Central memory CD8-positive, alpha-beta T cell (primary cell): Measurements from ENCODE around the gene RAC2.
A peak's percentile ranks its signal among the peaks of the same experiment; 100 is the strongest.

ENCODE experiments used
- ATAC-seq: fragments of 150-1000 bp; cut with Tn5 transposase; replicated peaks from 2 replicates; pipeline ENCODE4 v1.10.0; 2022; ENCODE audit warnings: mild to moderate bottlenecking, moderate FRiP score, moderate number of reproducible peaks; ENCODE audit not compliant: poor library complexity, severe bottlenecking; ENCODE audit errors: extremely low read depth
- DNase-seq, 2 donors: peaks; one replicate each; pipeline ENCODE4 v3.0.0; 2021; ENCODE audit warnings: low spot score in 2 of 2
- H3K27ac Mint-ChIP-seq: one replicate; pipeline ENCODE4 v1.8.0; 2022; ENCODE audit warnings: low read depth, mild to moderate bottlenecking, moderate library complexity, mixed read lengths
- H3K27me3 Mint-ChIP-seq: one replicate; pipeline ENCODE4 v1.8.0; 2022; ENCODE audit warnings: mixed read lengths
- H3K36me3 Mint-ChIP-seq: one replicate; pipeline ENCODE4 v1.8.0; 2022; ENCODE audit warnings: mild to moderate bottlenecking, moderate library complexity, mixed read lengths; ENCODE audit not compliant: insufficient read depth
- H3K4me1 Mint-ChIP-seq: one replicate; pipeline ENCODE4 v1.8.0; 2022; ENCODE audit warnings: mixed read lengths
- H3K4me3 Mint-ChIP-seq: one replicate; pipeline ENCODE4 v1.8.0; 2022; ENCODE audit warnings: mild to moderate bottlenecking, moderate library complexity, mixed read lengths
- H3K9me3 Mint-ChIP-seq: one replicate; pipeline ENCODE4 v1.8.0; 2022; ENCODE audit warnings: mixed read lengths

RAC2 gene

DNA sequence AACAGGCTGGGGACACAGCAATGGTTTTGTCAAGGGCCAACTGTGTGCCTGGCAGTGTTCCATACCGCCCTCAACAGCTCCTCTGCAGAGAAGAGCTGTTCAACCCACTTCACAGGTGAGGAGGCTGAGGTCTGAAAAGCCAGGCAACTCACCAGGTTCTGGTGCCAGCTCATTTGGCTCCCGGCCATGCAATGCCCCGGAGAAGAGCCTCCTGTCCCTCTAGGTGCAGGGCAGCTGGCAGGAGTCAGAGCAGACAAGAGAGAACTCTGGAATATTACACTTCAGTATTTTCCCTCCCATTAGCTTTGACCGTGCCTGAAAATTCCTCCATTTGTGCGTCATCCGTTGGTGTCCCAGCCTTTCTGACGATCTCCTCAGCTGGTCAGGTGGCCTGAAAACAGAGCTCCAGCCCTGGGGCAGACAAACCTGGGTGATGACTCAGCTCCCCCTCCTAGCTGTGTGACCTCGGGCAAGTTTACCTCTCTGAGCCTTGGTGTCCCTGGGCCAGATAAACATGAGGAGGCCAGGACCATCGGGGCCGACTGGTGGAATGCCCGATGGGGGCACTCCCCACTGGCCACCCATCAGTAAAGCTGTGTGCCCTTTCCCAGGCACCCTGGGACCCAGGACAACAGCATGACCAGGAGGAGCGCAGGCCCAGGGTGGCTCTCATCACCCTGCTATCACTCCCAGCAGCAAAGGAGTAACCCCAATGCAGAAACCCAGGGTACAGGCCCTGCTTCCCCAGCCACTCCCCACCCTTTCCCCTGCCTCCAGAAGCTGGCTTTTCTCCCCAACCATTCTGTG, 46.4 kb downstream of the RAC2 start:
- no peak for ATAC-seq
- DNase-seq, result no peak
- peaks cover 54% of the 10 kb centered on the region for H3K4me1 Mint-ChIP-seq
- H3K4me3 Mint-ChIP-seq, result peak overlapping the region; percentile 85
- H3K9me3 Mint-ChIP-seq, result no peaks in the 10 kb centered on the region
- peak overlapping the region; percentile 92 for H3K27ac Mint-ChIP-seq
- H3K27me3 Mint-ChIP-seq, result no peaks in the 10 kb centered on the region
- peaks cover 3% of the 10 kb centered on the region for H3K36me3 Mint-ChIP-seq

DNA sequence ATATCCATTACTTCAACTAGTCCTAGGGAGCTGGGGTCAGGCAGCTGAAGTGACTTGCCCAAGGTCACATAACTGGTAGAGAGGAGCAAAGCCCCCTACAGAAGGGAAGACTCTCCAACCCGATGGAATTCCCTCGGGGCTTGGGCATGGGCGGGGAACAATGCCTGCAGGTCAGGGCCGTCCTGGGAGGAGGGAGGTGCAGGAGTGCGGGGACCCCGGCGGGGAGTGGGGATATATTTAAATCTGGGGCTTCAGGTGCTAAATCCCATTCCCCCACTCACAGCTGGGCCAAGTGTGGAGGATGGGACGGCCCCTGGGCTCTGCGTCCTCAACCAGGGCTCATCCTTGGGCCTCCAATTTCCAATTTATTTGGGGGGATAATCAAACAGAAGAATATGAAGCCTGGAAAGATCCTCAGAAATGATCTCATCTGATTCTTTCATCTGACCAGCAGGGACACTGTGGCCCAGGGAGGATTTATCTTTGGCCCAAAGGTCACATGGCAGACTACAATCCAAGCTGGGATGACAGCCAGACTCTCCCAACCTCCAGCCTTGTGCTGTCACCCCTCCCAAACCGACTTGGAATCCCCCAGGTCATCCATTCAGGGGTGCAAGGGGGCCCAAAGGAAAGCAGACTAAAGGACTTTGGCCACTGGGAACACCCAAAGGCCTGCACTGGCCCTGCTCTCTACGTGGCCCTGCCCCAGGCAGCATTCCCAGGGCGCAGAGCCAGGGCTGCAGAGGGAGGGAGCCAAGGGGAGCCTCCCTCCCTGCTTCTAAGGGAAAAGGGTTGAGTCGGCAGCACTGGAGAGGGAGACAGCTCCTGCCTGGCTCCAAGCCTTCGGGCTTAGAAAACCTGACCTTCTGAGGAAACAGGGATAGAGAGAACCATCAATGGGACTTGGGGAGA, 47.3 kb downstream of the RAC2 start:
- Mint-ChIP-seq H3K4me3 (peak overlapping the region; percentile 85), H3K4me1 (peaks cover 55% of the 10 kb centered on the region), H3K27me3 (no peaks in the 10 kb centered on the region), H3K9me3 (no peaks in the 10 kb centered on the region), H3K27ac (no peak overlapping the region), H3K36me3 (peaks cover 3% of the 10 kb centered on the region)
- ATAC-seq (no peak), DNase-seq (no peak)

GRCh38 chr22:37195921-37196320, 48.1 kb downstream of the RAC2 start:
- Mint-ChIP-seq H3K36me3 (peaks cover 3% of the 10 kb centered on the region), H3K27me3 (no peaks in the 10 kb centered on the region), H3K4me3 (no peak overlapping the region), H3K9me3 (no peaks in the 10 kb centered on the region), H3K4me1 (peaks cover 55% of the 10 kb centered on the region), H3K27ac (peak overlapping the region; percentile 26)
- DNase-seq (no peak), ATAC-seq (no peak)

GRCh38 chr22:37194750-37195149, 49.3 kb downstream of the RAC2 start:
- Mint-ChIP-seq H3K4me1 (peaks cover 55% of the 10 kb centered on the region), H3K9me3 (no peaks in the 10 kb centered on the region), H3K36me3 (peaks cover 3% of the 10 kb centered on the region), H3K27me3 (no peaks in the 10 kb centered on the region), H3K4me3 (no peak overlapping the region), H3K27ac (peak overlapping the region; percentile 81)
- DNase-seq (no peak), ATAC-seq (no peak)

DNA sequence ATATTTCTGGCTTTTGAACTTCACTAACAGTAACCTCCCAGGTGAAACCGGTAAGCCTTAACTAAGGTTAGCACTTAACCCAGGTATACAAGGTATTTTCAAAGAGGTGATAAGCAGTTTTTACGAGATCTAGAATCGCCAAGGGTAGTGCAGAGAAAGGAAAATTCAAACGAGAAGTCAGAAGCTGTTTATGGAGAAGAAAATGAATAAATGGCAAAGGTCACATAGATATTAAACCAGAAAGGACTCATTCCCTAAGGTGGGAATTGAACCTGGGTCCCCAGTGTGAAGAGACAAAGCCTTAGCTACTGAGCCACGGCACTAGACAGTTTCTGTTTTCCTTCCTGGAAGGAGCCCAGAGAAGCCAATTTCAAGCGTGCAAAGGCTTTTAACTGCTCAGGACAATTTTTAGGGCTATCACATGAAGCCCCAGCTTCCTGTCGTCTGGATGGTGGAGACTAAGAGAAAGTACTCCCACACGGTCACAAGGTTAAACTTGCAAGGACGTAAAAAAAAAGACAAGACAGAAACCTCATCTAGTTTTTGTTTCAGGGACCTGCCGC, 50.4 kb downstream of the RAC2 start:
- peak; percentile 55 for ATAC-seq
- Mint-ChIP-seq H3K36me3 (no peaks in the 10 kb centered on the region), H3K4me3 (peak overlapping the region; percentile 38), H3K27ac (peak overlapping the region; percentile 81), H3K9me3 (no peaks in the 10 kb centered on the region), H3K27me3 (no peaks in the 10 kb centered on the region), H3K4me1 (peaks cover 58% of the 10 kb centered on the region)
- DNase-seq, result peak in 1 of 2 donors; percentile 44

DNA sequence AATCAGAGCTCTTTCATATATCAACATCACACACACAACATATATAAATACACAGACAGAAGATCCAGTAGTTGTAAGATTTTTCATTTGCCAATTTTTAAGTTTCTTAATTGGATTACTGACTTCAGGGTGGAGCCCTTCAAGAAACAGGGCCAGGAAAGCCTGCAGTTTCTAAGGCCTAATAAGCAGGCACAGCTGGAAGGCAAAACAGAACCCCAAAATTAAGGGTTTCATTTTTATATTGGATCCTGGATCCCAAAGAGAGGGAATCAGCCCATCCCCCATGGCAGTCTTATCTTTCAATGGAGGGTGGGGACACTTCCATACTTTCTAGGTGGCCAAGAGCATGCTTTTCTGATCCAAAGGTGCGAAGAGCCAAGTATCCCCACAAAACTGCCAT, 51.3 kb downstream of the RAC2 start:
- Mint-ChIP-seq H3K4me1 (peaks cover 61% of the 10 kb centered on the region), H3K4me3 (no peak overlapping the region), H3K27ac (peak overlapping the region; percentile 81), H3K36me3 (no peaks in the 10 kb centered on the region), H3K27me3 (no peaks in the 10 kb centered on the region), H3K9me3 (no peaks in the 10 kb centered on the region)
- no peak for DNase-seq
- ATAC-seq, result no peak

DNA sequence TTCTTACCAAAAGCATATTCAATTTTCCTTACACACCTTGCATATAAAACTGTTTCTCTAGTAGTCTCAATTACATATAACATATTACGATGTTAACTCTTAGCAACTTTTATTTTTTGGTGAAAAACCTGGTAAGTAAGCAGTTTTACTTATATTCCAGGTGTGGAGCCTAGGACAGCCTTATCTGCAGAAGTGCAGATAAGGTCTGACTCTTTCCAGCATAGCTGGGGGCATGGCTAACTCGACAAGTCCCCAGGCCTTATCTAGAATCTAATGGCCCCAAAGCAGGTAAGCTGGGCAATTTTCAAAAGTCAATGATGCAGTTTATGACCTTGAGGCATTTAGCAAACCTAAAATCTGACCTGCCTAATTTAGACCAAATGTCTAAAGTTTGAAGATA, 51.9 kb downstream of the RAC2 start:
- no peak for DNase-seq
- H3K27me3 Mint-ChIP-seq, result no peaks in the 10 kb centered on the region

DNA sequence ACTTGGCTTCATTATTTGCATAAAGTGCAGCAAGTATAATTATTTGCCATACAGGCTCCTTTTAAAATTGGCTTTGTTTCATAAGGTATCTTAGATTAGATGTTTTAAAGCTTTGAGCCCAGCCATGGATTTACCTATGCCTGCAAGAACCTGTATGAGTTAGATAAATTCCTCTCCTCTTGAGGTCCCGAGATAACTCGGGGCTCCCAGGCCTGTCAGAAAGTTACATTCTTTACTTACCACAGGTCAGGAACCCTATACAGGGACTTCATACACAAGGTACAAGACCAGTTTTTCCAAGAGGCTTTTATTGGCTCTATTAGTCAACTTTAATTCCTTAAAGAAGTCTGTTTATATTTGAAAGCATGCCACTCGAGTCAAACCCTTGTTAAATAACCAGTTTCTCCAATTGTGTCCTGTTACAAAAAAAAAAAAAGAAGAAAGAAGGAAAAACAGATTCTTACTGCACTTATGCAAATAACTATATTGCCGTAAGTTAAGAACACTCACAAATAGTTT, 53.7 kb downstream of the RAC2 start:
- Mint-ChIP-seq H3K36me3 (peaks cover 3% of the 10 kb centered on the region), H3K9me3 (no peaks in the 10 kb centered on the region), H3K4me1 (peaks cover 65% of the 10 kb centered on the region), H3K4me3 (no peak overlapping the region), H3K27ac (no peak overlapping the region), H3K27me3 (no peaks in the 10 kb centered on the region)
- ATAC-seq (no peak), DNase-seq (no peak)

More for the DNA sequence above, 51.9 kb downstream of the RAC2 start:
- peaks cover 61% of the 10 kb centered on the region for H3K4me1 Mint-ChIP-seq
- no peak for ATAC-seq
- H3K36me3 Mint-ChIP-seq, result no peaks in the 10 kb centered on the region
- H3K9me3 Mint-ChIP-seq, result no peaks in the 10 kb centered on the region
- no peak overlapping the region for H3K4me3 Mint-ChIP-seq
- H3K27ac Mint-ChIP-seq, result peak overlapping the region; percentile 81

DNA sequence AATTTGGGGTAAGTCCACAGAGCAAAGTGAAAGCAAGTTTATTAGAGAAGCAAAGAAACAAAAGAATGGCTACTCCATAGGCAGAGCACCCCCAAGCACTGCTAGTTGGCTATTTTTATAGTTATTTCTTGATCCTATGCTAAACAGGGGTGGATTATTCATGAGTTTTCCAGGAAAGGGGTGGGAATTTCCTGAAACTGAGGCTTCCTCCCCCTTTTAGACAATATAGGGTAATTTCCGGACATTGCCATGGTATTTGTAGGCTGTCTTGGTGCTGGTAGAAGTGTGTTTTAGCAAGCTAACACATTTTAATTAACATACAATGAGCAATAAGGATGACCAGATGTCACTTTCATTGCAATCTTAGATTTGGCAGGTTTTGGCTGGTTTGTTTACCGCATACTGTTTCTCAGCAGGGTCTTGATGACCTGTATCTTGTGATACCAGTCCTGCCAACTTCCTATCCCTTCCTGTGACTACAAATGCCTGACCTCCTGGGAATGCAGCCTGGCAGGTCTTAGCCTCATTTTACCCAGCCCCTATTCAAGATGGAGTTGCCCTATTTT, 55.1 kb downstream of the RAC2 start:
- H3K4me3 Mint-ChIP-seq, result peak overlapping the region; percentile 3
- H3K27me3 Mint-ChIP-seq, result no peaks in the 10 kb centered on the region
- peaks cover 63% of the 10 kb centered on the region for H3K4me1 Mint-ChIP-seq
- ATAC-seq, result no peak
- peaks cover 3% of the 10 kb centered on the region for H3K36me3 Mint-ChIP-seq
- H3K9me3 Mint-ChIP-seq, result no peaks in the 10 kb centered on the region
- no peak overlapping the region for H3K27ac Mint-ChIP-seq
- no peak for DNase-seq

- no peak for DNase-seq
These were observed 55.9 kb downstream of the RAC2 start, which contains the start of gene C1QTNF6 for GRCh38 chr22:37187891-37188761. Gene C1QTNF6 (minus strand): TSS chr22:37188247. CDS start chr22:37188213, 34 bp downstream.

DNA sequence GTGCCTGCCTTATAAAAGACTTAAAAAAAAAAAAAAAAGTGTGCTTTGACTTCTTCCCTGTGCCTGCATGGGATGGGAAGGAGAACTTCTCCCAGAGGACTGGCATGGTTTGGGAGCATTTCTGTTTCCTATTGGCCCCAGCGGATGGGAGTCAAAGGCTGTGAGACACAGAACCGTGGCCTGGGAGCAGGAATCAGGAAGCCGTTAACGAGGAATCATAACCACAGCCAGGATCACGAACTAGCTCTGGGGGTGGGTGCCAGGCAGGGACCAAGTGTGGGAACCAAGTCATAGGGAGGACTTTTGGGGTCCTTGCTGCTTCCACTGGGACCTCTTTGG, 56.5 kb downstream of the RAC2 start:
- ATAC-seq (no peak), DNase-seq (no peak)
- Mint-ChIP-seq H3K27ac (peak overlapping the region; percentile 70), H3K36me3 (peaks cover 3% of the 10 kb centered on the region), H3K27me3 (no peaks in the 10 kb centered on the region), H3K4me3 (peak overlapping the region; percentile 63), H3K4me1 (peaks cover 57% of the 10 kb centered on the region), H3K9me3 (no peaks in the 10 kb centered on the region)

More at GRCh38 chr22:37187891-37188761, 55.9 kb downstream of the RAC2 start, which contains the start of gene C1QTNF6:
- Mint-ChIP-seq H3K4me3 (peak within 1 kb of the TSS; percentile 63), H3K27ac (peak within 1 kb of the TSS; percentile 70), H3K27me3 (no peaks in the 10 kb centered on the region), H3K9me3 (no peaks in the 10 kb centered on the region), H3K36me3 (peaks cover 3% of the 10 kb centered on the region), H3K4me1 (peaks cover 62% of the 10 kb centered on the region)
- ATAC-seq, result no peak
